B cell (primary cell): ENCODE measurements around the gene GPR143. TPM values are rescaled to one million over a fixed set of nuclear protein-coding genes. Genes with fewer than 3 reads are reported as not detected.

Experiments
- ATAC-seq: fragments of 200-7000 bp; cut with Tn5 transposase; one replicate; pipeline ENCODE4 v1.10.0; 2021; ENCODE audit warnings: low read depth, mild to moderate bottlenecking, moderate number of reproducible peaks, moderate library complexity
- CTCF ChIA-PET: fragments of 350-600 bp; sonication (Branson Sonifier 250); formaldehyde crosslinking; loops from one replicate; lab custom pipeline; 2021; ENCODE audit warnings: antibody characterized with exemption, inconsistent platforms; lab: Charles Lee
- POLR2A ChIA-PET: fragments of 350-600 bp; sonication (Branson Sonifier 250); formaldehyde crosslinking; loops from one replicate; lab custom pipeline; 2021; ENCODE audit warnings: antibody characterized with exemption; lab: Charles Lee
- DNase-seq: peaks from one replicate; pipeline ENCODE4 v3.0.0; 2013
- H2AFZ ChIP-seq: 2 replicates; pipeline ENCODE4 v1.6.1; 2012; ENCODE audit warnings: mild to moderate bottlenecking, low read depth, low read length; ENCODE audit not compliant: insufficient read depth, poor library complexity, severe bottlenecking
- H3K27ac ChIP-seq, 2 donors: 1 replicate in 1 of 2; 2 replicates in 1 of 2; pipeline ENCODE4 v1.5.1; 2012 to 2013; ENCODE audit warnings: low read length in 2 of 2, mild to moderate bottlenecking in 2 of 2, moderate library complexity in 1 of 2
- H3K27me3 ChIP-seq, 4 experiments: fragments of 200-600 bp in 1 of 4; sonication (generic) in 1 of 4; replicated peaks in 1 of 4; 1 replicate in 2 of 4; 2 replicates in 2 of 4; pipeline versions ENCODE4 v1.6.1 to v1.7.0; 2013 to 2016; ENCODE audit warnings: low read length in 3 of 4, mild to moderate bottlenecking in 2 of 4, mixed read lengths in 1 of 4, moderate library complexity in 1 of 4; ENCODE audit not compliant: insufficient read depth in 4 of 4, control insufficient read depth in 3 of 4; ENCODE audit errors: control extremely low read depth in 1 of 4
- H3K36me3 ChIP-seq, 2 experiments: replicated peaks in 1 of 2; 1 replicate in 1 of 2; 2 replicates in 1 of 2; pipeline versions ENCODE4 v1.6.1 to v1.7.1; 2013; ENCODE audit warnings: low read length in 1 of 2; ENCODE audit not compliant: insufficient read depth in 2 of 2, control insufficient read depth in 1 of 2; ENCODE audit errors: control extremely low read depth in 1 of 2, extremely low read depth in 1 of 2
- H3K4me1 ChIP-seq, 2 donors: fragments of 200-600 bp in 1 of 2; sonication (generic) in 1 of 2; 1 replicate in 1 of 2; 2 replicates in 1 of 2; pipeline versions ENCODE4 v1.5.1 to v1.6.1; 2013 to 2017; ENCODE audit warnings: low read length in 2 of 2; ENCODE audit not compliant: control insufficient read depth in 2 of 2, insufficient read depth in 2 of 2
- H3K4me2 ChIP-seq: replicated peaks from 2 replicates; pipeline ENCODE3; 2012; ENCODE audit warnings: mild to moderate bottlenecking, low read depth, low read length; ENCODE audit not compliant: poor library complexity, severe bottlenecking
- H3K4me3 ChIP-seq, 5 experiments: fragments of 200-600 bp in 1 of 5; sonication (generic) in 1 of 5; 1 replicate in 3 of 5; 2 replicates in 2 of 5; pipeline versions ENCODE4 v1.5.1 to v1.7.0; 2011 to 2016; ENCODE audit warnings: low read length in 4 of 5, mild to moderate bottlenecking in 4 of 5, low read depth in 2 of 5, control low read depth in 1 of 5, moderate library complexity in 1 of 5; ENCODE audit not compliant: insufficient read depth in 1 of 5; ENCODE audit errors: control extremely low read depth in 1 of 5, extremely low read depth in 1 of 5
- H3K79me2 ChIP-seq: fragments of 200-600 bp; sonication (generic); one replicate; pipeline ENCODE4 v1.6.0; 2016; ENCODE audit warnings: low read length; ENCODE audit not compliant: control insufficient read depth, insufficient read depth
- H3K9ac ChIP-seq: fragments of 200-600 bp; sonication (generic); 2 replicates; pipeline ENCODE4 v1.6.1; 2017; ENCODE audit warnings: mild to moderate bottlenecking, low read length, moderate library complexity
- H3K9me3 ChIP-seq, 3 donors: one replicate each; pipeline versions ENCODE4 v1.6.1 to v1.7.1; 2013; ENCODE audit warnings: low read length in 2 of 3; ENCODE audit not compliant: control insufficient read depth in 2 of 3, insufficient read depth in 1 of 3; ENCODE audit errors: control extremely low read depth in 1 of 3
- H4K20me1 ChIP-seq: 2 replicates; pipeline ENCODE4 v1.6.0; 2012; ENCODE audit warnings: mild to moderate bottlenecking, low read length; ENCODE audit not compliant: insufficient read depth, control insufficient read depth, poor library complexity, severe bottlenecking
- H3K27ac Mint-ChIP-seq: one replicate; pipeline ENCODE4 v1.8.0; 2021; ENCODE audit warnings: mixed read lengths
- H3K27me3 Mint-ChIP-seq: one replicate; pipeline ENCODE4 v1.8.0; 2021; ENCODE audit warnings: mixed read lengths
- H3K4me1 Mint-ChIP-seq: one replicate; pipeline ENCODE4 v1.8.0; 2021; ENCODE audit warnings: mixed read lengths
- H3K4me3 Mint-ChIP-seq: one replicate; pipeline ENCODE4 v1.8.0; 2021; ENCODE audit warnings: mixed read lengths
- H3K9me3 Mint-ChIP-seq: one replicate; pipeline ENCODE4 v1.8.0; 2022; ENCODE audit warnings: mixed read lengths; ENCODE audit not compliant: insufficient read depth
- EZH2 ChIP-seq: IDR thresholded peaks from 2 replicates; pipeline ENCODE4 v1.6.1; 2012; ENCODE audit warnings: borderline replicate concordance, low read depth, mild to moderate bottlenecking, moderate library complexity, low read length; ENCODE audit not compliant: insufficient read depth, poor library complexity, severe bottlenecking
- WGBS: methylation state at CpG from one replicate; pipeline ENCODE4 v1.1.5; 2013; ENCODE audit warnings: missing lambda C conversion rate; ENCODE audit not compliant: insufficient coverage; 5-methylcytosine and 5-hydroxymethylcytosine counted together
- intact Hi-C: fragments of 100-400 bp; cut with micrococcal nuclease; formaldehyde crosslinking; loops from one replicate; pipeline ENCODE4 v1.10.0; 2022
- polyA plus RNA-seq: library from polyadenylated mRNA; depleted of rRNA; stranded (reverse); fragments of >200 nt; gene quantifications from 2 replicates; pipeline ENCODE4 v1.2.3, GENCODE V29; 2012
- total RNA-seq, 2 donors: library from RNA; stranded (reverse); fragments of 120-200 nt in 1 of 2; gene quantifications; 1 replicate in 1 of 2; 2 replicates in 1 of 2; pipeline versions ENCODE4 v1.2.3 to v1.2.4, GENCODE V29; 2013 to 2022
- TF ChIP-seq, protein P1 (sequence below): fragments of 200-600 bp; IDR thresholded peaks from one replicate; pipeline ENCODE4 v1.8.0; 2022; ENCODE audit warnings: antibody characterized with exemption, mild to moderate bottlenecking

Gene GPR143
- total and polyA plus RNA-seq, 2 donors (not counting 1 experiment from before 2014, with no cell fraction given), result not detected

DNA sequence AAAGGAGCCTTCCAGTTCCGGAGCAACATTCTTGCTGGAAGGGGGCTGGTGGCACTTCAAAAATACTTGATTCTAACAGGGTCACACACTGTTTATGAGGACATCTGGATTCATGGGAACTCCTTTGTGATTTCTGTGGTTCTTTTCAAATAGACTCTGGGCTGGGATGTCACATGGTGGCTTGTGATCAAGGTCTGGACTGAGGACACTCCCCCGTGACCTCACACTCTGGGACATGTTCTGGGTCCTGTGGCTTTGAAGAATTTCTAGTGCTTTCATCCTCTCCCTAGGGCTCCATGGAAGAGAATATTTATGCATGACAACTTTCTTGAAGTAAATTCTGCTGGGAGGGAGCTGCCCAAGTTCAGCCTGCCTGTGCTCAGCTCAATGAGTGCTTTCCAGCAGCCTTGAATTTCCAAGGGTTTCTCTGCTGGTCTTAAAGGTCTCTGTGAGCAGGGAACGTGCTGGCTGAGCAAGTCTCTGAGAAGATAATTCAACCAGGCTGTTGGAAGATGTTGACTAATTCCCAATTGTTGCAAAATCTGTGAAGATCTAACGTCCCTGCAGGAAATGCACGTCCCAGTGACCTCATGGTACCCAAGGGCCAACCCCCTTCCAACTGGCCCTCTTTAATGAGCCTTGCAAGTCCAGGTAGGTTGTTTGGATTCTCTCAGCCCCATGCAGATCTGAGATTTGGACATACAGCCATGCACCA, 36.3 kb downstream of the GPR143 start:
- Histone ChIP-seq H3K9ac (no peak overlapping the region), H3K4me1 (no peaks in the 10 kb centered on the region), H3K27ac (no peak overlapping the region), H2AFZ (no peak overlapping the region), H3K27me3 (peaks cover 0 to 5% (median 0%) of the 10 kb centered on the region in 4 experiments), H3K4me3 (no peak overlapping the region), H3K79me2 (no peaks in the 10 kb centered on the region), H3K9me3 (peaks cover 0 to 19% (median 3%) of the 10 kb centered on the region in 3 donors), H3K4me2 (no peak overlapping the region), H4K20me1 (no peaks in the 10 kb centered on the region), H3K36me3 (no peaks in the 10 kb centered on the region)
- no peaks in the 10 kb centered on the region for H3K27me3 Mint-ChIP-seq
- peaks cover 3% of the 10 kb centered on the region for H3K9me3 Mint-ChIP-seq
- DNase-seq (no peak), ATAC-seq (no peak)
- no peaks in the 10 kb centered on the region for H3K4me1 Mint-ChIP-seq
- WGBS, result 90% methylated on average over 2 of the region's 5 CpGs
- intact Hi-C loops, result no loop called here
- no peak overlapping the region for H3K4me3 Mint-ChIP-seq
- no peak overlapping the region for H3K27ac Mint-ChIP-seq
- ChIA-PET CTCF (no interaction called here), POLR2A (no interaction called here)
- no peak for TF ChIP-seq EZH2
- TF ChIP-seq, protein P1, sequence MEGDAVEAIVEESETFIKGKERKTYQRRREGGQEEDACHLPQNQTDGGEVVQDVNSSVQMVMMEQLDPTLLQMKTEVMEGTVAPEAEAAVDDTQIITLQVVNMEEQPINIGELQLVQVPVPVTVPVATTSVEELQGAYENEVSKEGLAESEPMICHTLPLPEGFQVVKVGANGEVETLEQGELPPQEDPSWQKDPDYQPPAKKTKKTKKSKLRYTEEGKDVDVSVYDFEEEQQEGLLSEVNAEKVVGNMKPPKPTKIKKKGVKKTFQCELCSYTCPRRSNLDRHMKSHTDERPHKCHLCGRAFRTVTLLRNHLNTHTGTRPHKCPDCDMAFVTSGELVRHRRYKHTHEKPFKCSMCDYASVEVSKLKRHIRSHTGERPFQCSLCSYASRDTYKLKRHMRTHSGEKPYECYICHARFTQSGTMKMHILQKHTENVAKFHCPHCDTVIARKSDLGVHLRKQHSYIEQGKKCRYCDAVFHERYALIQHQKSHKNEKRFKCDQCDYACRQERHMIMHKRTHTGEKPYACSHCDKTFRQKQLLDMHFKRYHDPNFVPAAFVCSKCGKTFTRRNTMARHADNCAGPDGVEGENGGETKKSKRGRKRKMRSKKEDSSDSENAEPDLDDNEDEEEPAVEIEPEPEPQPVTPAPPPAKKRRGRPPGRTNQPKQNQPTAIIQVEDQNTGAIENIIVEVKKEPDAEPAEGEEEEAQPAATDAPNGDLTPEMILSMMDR, result no peak

DNA sequence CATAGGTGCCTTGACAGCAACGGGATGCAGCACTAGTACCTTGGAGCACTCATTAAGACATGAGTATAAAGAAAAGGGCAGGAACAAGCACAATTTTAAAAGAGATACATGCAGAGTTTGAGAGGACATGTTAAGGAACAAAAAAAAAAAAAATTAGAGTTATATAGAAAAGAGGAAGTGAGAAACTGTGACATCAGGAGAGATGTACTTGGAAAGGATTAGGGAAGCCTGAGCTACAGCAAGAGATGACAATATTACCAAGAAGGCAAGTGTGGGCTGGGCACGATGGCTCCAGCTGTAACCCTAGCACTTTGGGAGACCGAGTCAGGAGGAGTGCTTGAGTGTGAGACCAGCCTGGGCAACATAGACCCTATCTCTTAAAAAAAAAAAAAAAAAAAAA, 37.4 kb downstream of the GPR143 start:
- no CpG with 5 or more reads among the region's 3 CpGs for WGBS
- intact Hi-C loops, result no loop called here
- H3K79me2 ChIP-seq, result no peaks in the 10 kb centered on the region
- no peak overlapping the region for H3K27ac ChIP-seq
- H3K4me2 ChIP-seq, result no peak overlapping the region
- no peak overlapping the region for H3K27ac Mint-ChIP-seq
- no peaks in the 10 kb centered on the region for H4K20me1 ChIP-seq
- ChIA-PET POLR2A (no interaction called here), CTCF (interaction anchor here (0.7 kb wide), 1 partner anchor 583 kb away, joined by 4 read pairs; no protein-coding TSS in a partner anchor)
- H3K4me1 Mint-ChIP-seq, result no peaks in the 10 kb centered on the region
- no peak overlapping the region for H3K4me3 Mint-ChIP-seq
- H3K4me3 ChIP-seq, result no peak overlapping the region
- no peak overlapping the region for H2AFZ ChIP-seq
- no peaks in the 10 kb centered on the region for H3K27me3 Mint-ChIP-seq
- peak; percentile 32 for DNase-seq
- no peaks in the 10 kb centered on the region for H3K36me3 ChIP-seq
- peaks cover 0 to 5% (median 0%) of the 10 kb centered on the region in 4 experiments for H3K27me3 ChIP-seq
- no peak overlapping the region for H3K9ac ChIP-seq
- H3K9me3 ChIP-seq, result peaks cover 0 to 21% (median 4%) of the 10 kb centered on the region in 3 donors
- no peak for ATAC-seq
- peaks cover 4% of the 10 kb centered on the region for H3K9me3 Mint-ChIP-seq
- no peak for TF ChIP-seq EZH2
- TF ChIP-seq, protein P1, result no peak
- H3K4me1 ChIP-seq, result no peaks in the 10 kb centered on the region
